Vagina (tissue), 2 donors: ENCODE results near the gene RSPH9. TPM values are rescaled to one million over a fixed set of nuclear protein-coding genes. Genes with fewer than 3 reads are reported as not detected.

Experiments used
- DNase-seq, 2 donors: peaks; one replicate each; pipeline ENCODE4 v3.0.0-alpha.2; 2017; ENCODE audit errors: extremely low spot score in 2 of 2
- H3K27ac ChIP-seq: fragments of 200-600 bp; sonication (generic); one replicate; pipeline ENCODE4 v1.5.1; 2019
- H3K27me3 ChIP-seq: fragments of 200-600 bp; sonication (generic); one replicate; pipeline ENCODE4 v1.5.1; 2019
- H3K36me3 ChIP-seq, 2 donors: fragments of 200-600 bp; sonication (generic); one replicate each; pipeline ENCODE4 v1.5.1; 2017 to 2019
- H3K4me1 ChIP-seq: fragments of 200-600 bp; sonication (generic); one replicate; pipeline ENCODE4 v1.5.1; 2019
- H3K4me3 ChIP-seq, 2 donors: fragments of 200-600 bp; sonication (generic); 1 replicate in 1 of 2; 2 replicates in 1 of 2; pipeline ENCODE4 v1.5.1; 2016 to 2019
- H3K9me3 ChIP-seq: fragments of 200-600 bp; sonication (generic); one replicate; pipeline ENCODE4 v1.5.1; 2019
- CTCF ChIP-seq, 3 experiments: fragments of 450-650 bp in 2 of 3; fragments of 200-600 bp in 1 of 3; sonication (generic) in 1 of 3; IDR thresholded peaks; one replicate each; pipeline ENCODE4 v1.5.1; 2017 to 2019; ENCODE audit warnings: antibody characterized with exemption in 3 of 3, mild to moderate bottlenecking in 2 of 3, moderate library complexity in 2 of 3
- POLR2A ChIP-seq, 2 donors: fragments of 450-650 bp; IDR thresholded peaks; one replicate each; pipeline ENCODE4 v1.6.1; 2017; ENCODE audit warnings: antibody characterized with exemption in 2 of 2, mild to moderate bottlenecking in 2 of 2, moderate library complexity in 2 of 2
- POLR2AphosphoS5 ChIP-seq, 2 donors: sonication (generic); formaldehyde crosslinking; IDR thresholded peaks; one replicate each; pipeline ENCODE4 v1.9.0; 2017; ENCODE audit warnings: antibody characterized with exemption in 2 of 2, mild to moderate bottlenecking in 2 of 2, low read depth in 1 of 2; ENCODE audit not compliant: insufficient read depth in 1 of 2
- intact Hi-C: fragments of 100-400 bp; cut with DNase I; formaldehyde crosslinking; loops from one replicate; pipeline ENCODE4 v1.15.1; 2023
- total RNA-seq: library from RNA; depleted of rRNA; stranded (reverse); fragments of >200 nt; gene quantifications from one replicate; pipeline ENCODE4 v1.2.3, GENCODE V29; 2016

The RSPH9 gene
- total RNA-seq, 1 donor from 2014 or later: 0.74 TPM

- Histone ChIP-seq H3K4me3 (no peak overlapping the region), H3K27me3 (no peaks in the 10 kb centered on the region), H3K4me1 (peaks cover 43% of the 10 kb centered on the region), H3K9me3 (no peaks in the 10 kb centered on the region), H3K36me3 (peaks cover 0 to 9% of the 10 kb centered on the region in 2 donors), H3K27ac (no peak overlapping the region)
- no peak for DNase-seq
- TF ChIP-seq POLR2AphosphoS5 (IDR thresholded peaks at IDR 0.05; ENCODE audit: insufficient read depth in 1 of 2, low read depth in 1 of 2) (no peak), POLR2A (IDR thresholded peaks at IDR 0.05) (no peak), CTCF (IDR thresholded peaks at IDR 0.05) (no peak)
- intact Hi-C loops: no loop called here
Measured at GRCh38 chr6:43682724-43683429, 38.0 kb downstream of the RSPH9 start.

GRCh38 chr6:43683708-43684455 is 39.0 kb downstream of the RSPH9 start:
- Histone ChIP-seq H3K4me3 (no peak overlapping the region), H3K27me3 (no peaks in the 10 kb centered on the region), H3K36me3 (peaks cover 0 to 4% of the 10 kb centered on the region in 2 donors), H3K27ac (no peak overlapping the region), H3K9me3 (no peaks in the 10 kb centered on the region), H3K4me1 (peaks cover 48% of the 10 kb centered on the region)
- TF ChIP-seq POLR2AphosphoS5 (IDR thresholded peaks at IDR 0.05; ENCODE audit: insufficient read depth in 1 of 2, low read depth in 1 of 2) (no peak), POLR2A (IDR thresholded peaks at IDR 0.05) (no peak), CTCF (IDR thresholded peaks at IDR 0.05) (no peak)
- intact Hi-C loops: no loop called here
- no peak for DNase-seq

GRCh38 chr6:43687079-43687436 is 42.2 kb downstream of the RSPH9 start:
- H3K36me3 ChIP-seq: no peaks in the 10 kb centered on the region
- DNase-seq: no peak
- intact Hi-C loops: no loop called here
- H3K27me3 ChIP-seq: no peaks in the 10 kb centered on the region
- peak overlapping the region; percentile 81 for H3K27ac ChIP-seq
- no peaks in the 10 kb centered on the region for H3K9me3 ChIP-seq
- peak overlapping the region; percentile 81 to 89 for H3K4me3 ChIP-seq
- TF ChIP-seq POLR2A (IDR thresholded peaks at IDR 0.05) (no peak), CTCF (IDR thresholded peaks at IDR 0.05) (no peak), POLR2AphosphoS5 (IDR thresholded peaks at IDR 0.05; ENCODE audit: insufficient read depth in 1 of 2, low read depth in 1 of 2) (no peak)
- H3K4me1 ChIP-seq: peaks cover 39% of the 10 kb centered on the region

GRCh38 chr6:43687437-43688347 is 42.9 kb downstream of the RSPH9 start, which contains the start of gene MRPS18A:
MRPS18A (minus strand) TSS chr6:43687791; CDS start chr6:43687779, 12 bp downstream.
- Histone ChIP-seq H3K4me3 (peak within 1 kb of the TSS; percentile 81 to 89), H3K4me1 (peaks cover 33% of the 10 kb centered on the region), H3K27ac (peak within 1 kb of the TSS; percentile 81), H3K27me3 (no peaks in the 10 kb centered on the region), H3K36me3 (no peaks in the 10 kb centered on the region), H3K9me3 (no peaks in the 10 kb centered on the region)
- peak; percentile 70 to 84 for TF ChIP-seq POLR2AphosphoS5 (IDR thresholded peaks at IDR 0.05; ENCODE audit: insufficient read depth in 1 of 2, low read depth in 1 of 2)
- TF ChIP-seq CTCF (IDR thresholded peaks at IDR 0.05): no peak
- peak in 1 of 2 donors; percentile 34 for TF ChIP-seq POLR2A (IDR thresholded peaks at IDR 0.05)
- no peak for DNase-seq
- intact Hi-C loops: no loop called here
